ENCODE data around the gene DGKG. TPM values are rescaled to one million over a fixed set of nuclear protein-coding genes. Genes with fewer than 3 reads are reported as not detected.

Gene DGKG
- total RNA-seq, 1 donor from 2014 or later, result 3.9 TPM

- ChIA-PET POLR2A (no interaction called here), CTCF (no interaction called here)
- no peak for TF ChIP-seq CTCF (IDR thresholded peaks at IDR 0.05)
- Mint-ChIP-seq H3K36me3 (ENCODE audit: low read depth) (peaks cover 9% of the 10 kb centered on the region), H3K27me3 (no peaks in the 10 kb centered on the region), H3K4me1 (no peaks in the 10 kb centered on the region), H3K4me3 (no peak overlapping the region), H3K9me3 (no peaks in the 10 kb centered on the region), H3K27ac (no peak overlapping the region)
- DNase-seq, result no peak
- intact Hi-C loops (cut with micrococcal nuclease), result no loop called here
- ATAC-seq (ENCODE audit: low read depth), result no peak
Measured at GRCh38 chr3:186165331-186165730, 196.7 kb downstream of the DGKG start.

- Mint-ChIP-seq H3K9me3 (no peaks in the 10 kb centered on the region), H3K4me3 (no peak overlapping the region), H3K4me1 (no peaks in the 10 kb centered on the region), H3K27ac (no peak overlapping the region), H3K27me3 (no peaks in the 10 kb centered on the region), H3K36me3 (ENCODE audit: low read depth) (peaks cover 9% of the 10 kb centered on the region)
- CTCF ChIA-PET, result no interaction called here
- ATAC-seq (ENCODE audit: low read depth) (no peak), DNase-seq (no peak)
- no peak for TF ChIP-seq CTCF (IDR thresholded peaks at IDR 0.05)
- intact Hi-C loops (cut with micrococcal nuclease), result no loop called here
- POLR2A ChIA-PET, result no interaction called here
Measured at GRCh38 chr3:186164696-186165095, 197.3 kb downstream of the DGKG start.

- ATAC-seq (ENCODE audit: low read depth) (peak; percentile 37), DNase-seq (no peak)
- H3K27me3 Mint-ChIP-seq, result no peaks in the 10 kb centered on the region
- POLR2A ChIA-PET, result interaction anchor here (0.8 kb wide), 1 partner anchor 23 kb away, joined by 3 read pairs; no protein-coding TSS in a partner anchor
- intact Hi-C loops (cut with micrococcal nuclease), result no loop called here
- peaks cover 9% of the 10 kb centered on the region for H3K36me3 Mint-ChIP-seq (ENCODE audit: low read depth)
- no peak for TF ChIP-seq CTCF (IDR thresholded peaks at IDR 0.05)
- CTCF ChIA-PET, result no interaction called here
- H3K27ac Mint-ChIP-seq, result no peak overlapping the region
- no peak overlapping the region for H3K4me3 Mint-ChIP-seq
- H3K4me1 Mint-ChIP-seq, result no peaks in the 10 kb centered on the region
- no peaks in the 10 kb centered on the region for H3K9me3 Mint-ChIP-seq
Measured at GRCh38 chr3:186162221-186162620, 199.8 kb downstream of the DGKG start.

GRCh38 chr3:186160691-186161243 lies 201.3 kb downstream of the DGKG start:
- Mint-ChIP-seq H3K9me3 (no peaks in the 10 kb centered on the region), H3K36me3 (ENCODE audit: low read depth) (peaks cover 9% of the 10 kb centered on the region), H3K27ac (no peak overlapping the region), H3K4me3 (no peak overlapping the region), H3K4me1 (no peaks in the 10 kb centered on the region), H3K27me3 (no peaks in the 10 kb centered on the region)
- ChIA-PET POLR2A (no interaction called here), CTCF (no interaction called here)
- DNase-seq (no peak), ATAC-seq (ENCODE audit: low read depth) (no peak)
- intact Hi-C loops (cut with micrococcal nuclease), result no loop called here
- TF ChIP-seq CTCF (IDR thresholded peaks at IDR 0.05), result no peak

- H3K4me3 Mint-ChIP-seq, result no peak overlapping the region
- ChIA-PET POLR2A (no interaction called here), CTCF (no interaction called here)
- intact Hi-C loops (cut with micrococcal nuclease), result loop anchor here (5.0 kb wide), 1 partner anchor 217 kb away; the partner anchor contains the start of gene TRA2B
- H3K4me1 Mint-ChIP-seq, result peaks cover 30% of the 10 kb centered on the region
- H3K9me3 Mint-ChIP-seq, result no peaks in the 10 kb centered on the region
- no peaks in the 10 kb centered on the region for H3K27me3 Mint-ChIP-seq
- ATAC-seq (ENCODE audit: low read depth), result no peak
- DNase-seq, result no peak
- no peak for TF ChIP-seq CTCF (IDR thresholded peaks at IDR 0.05)
- H3K36me3 Mint-ChIP-seq (ENCODE audit: low read depth), result no peaks in the 10 kb centered on the region
- H3K27ac Mint-ChIP-seq, result no peak overlapping the region
Measured at GRCh38 chr3:186154641-186155040, 207.4 kb downstream of the DGKG start.

Measured in activated B cell treated with CpG ODN at 0.5 μM for 24 hours (primary cell).